Fibroblast of lung (primary cell): Measurements from ENCODE around the gene ANKS1B. TPM values are rescaled to one million over a fixed set of nuclear protein-coding genes. Genes with fewer than 3 reads are reported as not detected.

Experiments
- DNase-seq, 2 donors: peaks; one replicate each; pipeline versions ENCODE4 v3.0.0 to v3.0.0-alpha.2; 2010; ENCODE audit warnings: low read depth in 2 of 2
- H2AFZ ChIP-seq: 2 replicates; pipeline ENCODE4 v1.5.1; 2012; ENCODE audit warnings: low read length, control low read depth, inconsistent platforms
- H3K27ac ChIP-seq: 2 replicates; pipeline ENCODE4 v1.5.1; 2011; ENCODE audit warnings: low read length, control low read depth; ENCODE audit not compliant: insufficient read depth
- H3K27me3 ChIP-seq: 2 replicates; pipeline ENCODE4 v1.5.1; 2011; ENCODE audit warnings: mild to moderate bottlenecking, low read length; ENCODE audit not compliant: control insufficient read depth, insufficient read depth
- H3K36me3 ChIP-seq: 2 replicates; pipeline ENCODE4 v1.5.1; 2011; ENCODE audit warnings: low read length; ENCODE audit not compliant: control insufficient read depth, insufficient read depth
- H3K4me1 ChIP-seq: 2 replicates; pipeline ENCODE4 v1.5.1; 2011; ENCODE audit warnings: low read length; ENCODE audit not compliant: control insufficient read depth, insufficient read depth; ENCODE audit errors: extremely low read depth
- H3K4me2 ChIP-seq: 2 replicates; pipeline ENCODE4 v1.5.1; 2011; ENCODE audit warnings: low read length, control low read depth; ENCODE audit not compliant: insufficient read depth; ENCODE audit errors: extremely low read depth
- H3K4me3 ChIP-seq, 4 experiments: fragments of 200-600 bp in 1 of 4; sonication (generic) in 1 of 4; replicated peaks in 1 of 4; 2 replicates each; pipeline ENCODE4 v1.5.1; 2011 to 2016; ENCODE audit warnings: low read length in 4 of 4, low read depth in 3 of 4, mild to moderate bottlenecking in 3 of 4, control low read depth in 2 of 4, inconsistent platforms in 1 of 4, mixed read lengths in 1 of 4; ENCODE audit not compliant: insufficient read depth in 1 of 4; ENCODE audit errors: control extremely low read depth in 1 of 4
- H3K79me2 ChIP-seq: 2 replicates; pipeline ENCODE4 v1.5.1; 2012; ENCODE audit warnings: mild to moderate bottlenecking, low read length, inconsistent platforms; ENCODE audit not compliant: control insufficient read depth, insufficient read depth
- H3K9ac ChIP-seq: 2 replicates; pipeline ENCODE4 v1.5.1; 2011; ENCODE audit warnings: mild to moderate bottlenecking, low read length, control low read depth; ENCODE audit not compliant: insufficient read depth
- H3K9me3 ChIP-seq: 2 replicates; pipeline ENCODE4 v1.5.1; 2012; ENCODE audit warnings: low read depth, low read length; ENCODE audit not compliant: control insufficient read depth, insufficient read depth
- H4K20me1 ChIP-seq: 2 replicates; pipeline ENCODE4 v1.5.1; 2011; ENCODE audit warnings: low read length; ENCODE audit not compliant: control insufficient read depth, insufficient read depth; ENCODE audit errors: extremely low read depth
- CTCF ChIP-seq, 2 donors: IDR thresholded peaks in 1 of 2; conservative IDR thresholded peaks in 1 of 2; 1 replicate in 1 of 2; 2 replicates in 1 of 2; pipeline ENCODE4 v1.5.1; 2011 to 2012; ENCODE audit warnings: low read length in 2 of 2, control low read depth in 1 of 2, inconsistent platforms in 1 of 2, low read depth in 1 of 2, mild to moderate bottlenecking in 1 of 2
- EZH2 ChIP-seq: IDR thresholded peaks from 2 replicates; pipeline ENCODE4 v1.5.1; 2012; ENCODE audit warnings: low read length, control low read depth, mild to moderate bottlenecking; ENCODE audit errors: missing control alignments
- polyA plus RNA-seq, 2 donors: library from polyadenylated mRNA; depleted of rRNA in 1 of 2; stranded (reverse) in 1 of 2; unstranded in 1 of 2; fragments of >200 nt; gene quantifications; 2 replicates each; pipeline ENCODE4 v1.2.1, GENCODE V29; 2011 to 2012; ENCODE audit warnings: missing spikeins in 1 of 2
- total RNA-seq: library from RNA; depleted of rRNA; stranded (reverse); fragments of >200 nt; gene quantifications from 2 replicates; pipeline ENCODE4 v1.2.1, GENCODE V29; 2014

The ANKS1B gene
- total and polyA plus RNA-seq, 2 donors (not counting 1 experiment from before 2014, with no cell fraction given), result 0.11 to 0.83 TPM

- Histone ChIP-seq H3K4me2 (no peak overlapping the region), H3K9me3 (no peaks in the 10 kb centered on the region), H2AFZ (no peak overlapping the region), H4K20me1 (no peaks in the 10 kb centered on the region), H3K36me3 (no peaks in the 10 kb centered on the region), H3K27me3 (no peaks in the 10 kb centered on the region), H3K79me2 (no peaks in the 10 kb centered on the region), H3K27ac (no peak overlapping the region), H3K4me3 (no peak overlapping the region), H3K9ac (no peak overlapping the region), H3K4me1 (no peaks in the 10 kb centered on the region)
- no peak for DNase-seq
- TF ChIP-seq CTCF (conservative IDR thresholded peaks at IDR 0.05 in 1 of 2, IDR thresholded peaks at IDR 0.05 in 1 of 2; ENCODE audit: low read depth in 1 of 2, low read length in 2 of 2) (no peak), EZH2 (no peak)
These were observed 275.6 kb downstream of the ANKS1B start for GRCh38 chr12:99709116-99709515.

DNA sequence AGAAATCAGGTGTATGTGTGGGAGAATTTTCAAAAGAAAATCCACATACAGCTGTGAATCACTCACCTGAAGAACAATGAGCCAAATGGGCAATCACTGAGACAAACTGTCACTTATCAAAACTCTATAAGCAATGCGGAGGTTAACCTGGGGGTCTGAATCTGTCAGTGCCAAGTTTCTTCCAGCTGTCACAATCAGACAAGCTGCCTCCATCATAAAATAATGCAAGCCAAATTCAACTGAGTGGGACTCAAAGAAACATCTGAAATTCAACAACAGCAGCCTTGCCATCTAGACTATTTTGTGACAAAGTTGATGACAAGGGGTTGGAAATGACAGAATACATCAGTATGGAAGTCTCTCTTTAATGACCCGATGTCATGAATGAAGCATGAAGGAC is 276.9 kb downstream of the ANKS1B start:
- Histone ChIP-seq H3K79me2 (no peaks in the 10 kb centered on the region), H3K36me3 (no peaks in the 10 kb centered on the region), H3K27ac (no peak overlapping the region), H2AFZ (no peak overlapping the region), H4K20me1 (no peaks in the 10 kb centered on the region), H3K9ac (no peak overlapping the region), H3K4me3 (no peak overlapping the region), H3K4me1 (no peaks in the 10 kb centered on the region), H3K27me3 (no peaks in the 10 kb centered on the region), H3K4me2 (no peak overlapping the region), H3K9me3 (no peaks in the 10 kb centered on the region)
- TF ChIP-seq CTCF (conservative IDR thresholded peaks at IDR 0.05 in 1 of 2, IDR thresholded peaks at IDR 0.05 in 1 of 2; ENCODE audit: low read depth in 1 of 2, low read length in 2 of 2) (no peak), EZH2 (no peak)
- no peak for DNase-seq

GRCh38 chr12:99706736-99707473 is 277.8 kb downstream of the ANKS1B start:
- no peak overlapping the region for H3K9ac ChIP-seq
- no peak overlapping the region for H3K4me2 ChIP-seq
- H3K27me3 ChIP-seq, result no peaks in the 10 kb centered on the region
- no peaks in the 10 kb centered on the region for H3K79me2 ChIP-seq
- DNase-seq, result no peak
- H3K36me3 ChIP-seq, result no peaks in the 10 kb centered on the region
- no peak overlapping the region for H2AFZ ChIP-seq
- no peaks in the 10 kb centered on the region for H3K9me3 ChIP-seq
- TF ChIP-seq CTCF (conservative IDR thresholded peaks at IDR 0.05 in 1 of 2, IDR thresholded peaks at IDR 0.05 in 1 of 2; ENCODE audit: low read depth in 1 of 2, low read length in 2 of 2), result no peak
- no peak for TF ChIP-seq EZH2
- H4K20me1 ChIP-seq, result no peaks in the 10 kb centered on the region
- no peak overlapping the region for H3K27ac ChIP-seq
- H3K4me3 ChIP-seq, result no peak overlapping the region
- H3K4me1 ChIP-seq, result no peaks in the 10 kb centered on the region
